Ectodermal cell (in vitro differentiated cells): ENCODE data around the gene ZNF804A.

Experiments used
- H3K27ac ChIP-seq: 2 replicates; pipeline ENCODE4 v1.7.0; 2013; ENCODE audit warnings: mild to moderate bottlenecking, low read depth, low read length; ENCODE audit not compliant: insufficient read depth, poor library complexity, severe bottlenecking
- H3K27me3 ChIP-seq: 2 replicates; pipeline ENCODE4 v1.7.0; 2013; ENCODE audit warnings: mild to moderate bottlenecking, low read length; ENCODE audit not compliant: insufficient read depth, control insufficient read depth, poor library complexity, severe bottlenecking
- H3K36me3 ChIP-seq: one replicate; pipeline ENCODE4 v1.7.0; 2013; ENCODE audit warnings: low read length; ENCODE audit not compliant: control insufficient read depth, insufficient read depth
- H3K4me1 ChIP-seq: one replicate; pipeline ENCODE4 v1.7.0; 2013; ENCODE audit warnings: low read length; ENCODE audit not compliant: control insufficient read depth, insufficient read depth
- H3K4me3 ChIP-seq: 2 replicates; pipeline ENCODE4 v1.7.0; 2013; ENCODE audit warnings: low read depth, low read length, control low read depth; ENCODE audit not compliant: insufficient read depth
- H3K9me3 ChIP-seq: 2 replicates; pipeline ENCODE4 v1.7.0; 2013; ENCODE audit warnings: mild to moderate bottlenecking, low read length, moderate library complexity; ENCODE audit not compliant: control insufficient read depth
- WGBS, 2 experiments: methylation state at CpG; one replicate each; pipeline ENCODE4 v1.1.7; 2013; ENCODE audit warnings: missing lambda C conversion rate in 2 of 2; 5-methylcytosine and 5-hydroxymethylcytosine counted together

Gene ZNF804A

DNA sequence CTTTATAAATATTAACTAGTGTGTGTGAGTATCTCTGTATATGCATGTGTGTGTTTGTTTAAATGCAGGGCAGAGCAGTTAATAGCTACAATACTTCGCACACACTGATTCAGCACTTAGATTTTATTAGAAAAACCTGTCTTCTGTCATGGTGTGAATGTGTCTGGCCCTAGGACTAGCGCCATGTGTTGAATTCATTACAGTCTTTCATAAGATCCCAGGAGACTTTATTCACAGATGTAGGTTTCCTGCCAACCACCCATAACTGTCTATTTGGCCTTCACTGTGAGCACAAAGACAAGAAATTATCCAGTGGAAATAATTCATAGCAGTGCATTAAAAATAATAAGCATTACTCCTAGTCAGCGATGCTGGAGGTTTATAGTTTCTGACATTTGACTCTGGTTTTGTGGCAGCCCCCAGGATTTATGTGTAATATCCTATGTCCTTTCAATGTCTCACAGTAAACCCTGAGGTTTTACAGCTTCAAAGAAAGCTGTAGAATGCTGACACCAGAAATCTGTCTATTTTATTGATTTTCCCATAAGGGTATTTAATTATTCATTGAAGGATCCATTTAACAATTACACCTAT, 93.9 kb downstream of the ZNF804A start:
- no peak overlapping the region for H3K4me3 ChIP-seq
- H3K27me3 ChIP-seq: no peaks in the 10 kb centered on the region
- H3K27ac ChIP-seq: no peak overlapping the region
- H3K9me3 ChIP-seq: no peaks in the 10 kb centered on the region
- H3K4me1 ChIP-seq: no peaks in the 10 kb centered on the region
- H3K36me3 ChIP-seq: no peaks in the 10 kb centered on the region
- 93 to 94% methylated on average over 2 to 3 of the region's 3 CpGs for WGBS, 2 experiments

DNA sequence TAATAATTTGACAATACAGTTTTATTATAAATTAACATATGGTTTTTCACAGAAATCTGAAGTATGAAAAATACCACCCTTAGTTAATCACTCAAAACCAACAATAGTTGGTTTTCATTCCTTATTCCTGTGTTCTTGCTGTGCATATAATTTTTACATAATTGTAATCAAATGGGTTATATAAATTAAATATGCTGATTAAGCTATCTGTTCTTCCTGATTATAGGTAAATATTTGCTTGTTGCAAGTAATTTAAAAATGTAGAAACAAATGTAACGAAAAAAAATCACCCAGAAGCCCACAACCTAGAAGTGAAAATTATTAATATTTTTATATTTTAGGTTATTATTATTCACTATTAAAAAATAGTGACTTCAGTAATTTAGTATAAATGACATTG, 98.3 kb downstream of the ZNF804A start:
- Histone ChIP-seq H3K27me3 (no peaks in the 10 kb centered on the region), H3K27ac (no peak overlapping the region), H3K4me1 (no peaks in the 10 kb centered on the region), H3K4me3 (no peak overlapping the region), H3K36me3 (no peaks in the 10 kb centered on the region), H3K9me3 (no peaks in the 10 kb centered on the region)
- no CpG with 5 or more reads among the region's 1 CpG for WGBS, 2 experiments

DNA sequence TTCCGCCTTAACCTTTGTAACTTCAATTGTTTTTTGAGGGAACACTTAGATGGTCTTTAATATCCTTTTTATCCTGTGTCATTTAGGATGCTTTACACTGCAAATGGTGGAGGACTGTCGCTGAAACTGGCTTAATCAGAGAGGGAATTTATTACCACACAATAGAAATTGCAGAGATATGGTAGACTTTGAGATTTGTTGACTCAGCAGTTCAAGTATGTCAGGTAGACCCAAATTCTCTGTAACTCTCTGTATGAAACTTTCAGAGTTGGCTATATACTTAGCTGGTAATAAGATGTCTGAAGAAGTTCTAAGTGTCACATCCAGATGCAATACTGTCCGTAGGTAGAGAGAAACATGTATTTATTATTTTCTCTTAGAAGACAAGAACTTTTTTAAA, 100.1 kb downstream of the ZNF804A start:
- Histone ChIP-seq H3K27me3 (no peaks in the 10 kb centered on the region), H3K4me3 (no peak overlapping the region), H3K36me3 (no peaks in the 10 kb centered on the region), H3K4me1 (no peaks in the 10 kb centered on the region), H3K27ac (no peak overlapping the region), H3K9me3 (no peaks in the 10 kb centered on the region)
- 87 to 95% methylated on average over 2 to 3 of the region's 3 CpGs for WGBS, 2 experiments

DNA sequence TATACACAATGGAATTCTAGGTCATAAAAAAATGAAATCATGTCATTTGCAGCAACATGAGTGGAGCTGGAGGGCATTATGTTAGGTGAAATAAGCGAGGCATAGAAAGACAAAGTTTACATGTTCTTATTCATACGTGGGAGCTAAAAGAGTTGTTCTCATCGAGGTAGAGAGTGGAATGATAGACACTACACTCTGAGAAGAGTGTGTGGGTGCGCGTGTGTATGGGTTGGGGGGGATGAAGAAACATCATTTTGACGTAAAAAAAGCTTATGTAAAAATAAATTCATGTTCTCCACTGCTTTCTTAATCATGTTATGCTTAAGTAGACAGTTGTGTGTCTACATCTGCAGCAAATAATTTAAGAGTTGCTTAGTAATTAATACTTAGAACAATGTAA, 123.6 kb downstream of the ZNF804A start:
- H3K36me3 ChIP-seq: no peaks in the 10 kb centered on the region
- no peaks in the 10 kb centered on the region for H3K27me3 ChIP-seq
- H3K9me3 ChIP-seq: no peaks in the 10 kb centered on the region
- WGBS, 2 experiments: 95 to 99% methylated on average over 5 to 6 of the region's 6 CpGs
- H3K27ac ChIP-seq: no peak overlapping the region
- no peaks in the 10 kb centered on the region for H3K4me1 ChIP-seq
- no peak overlapping the region for H3K4me3 ChIP-seq

DNA sequence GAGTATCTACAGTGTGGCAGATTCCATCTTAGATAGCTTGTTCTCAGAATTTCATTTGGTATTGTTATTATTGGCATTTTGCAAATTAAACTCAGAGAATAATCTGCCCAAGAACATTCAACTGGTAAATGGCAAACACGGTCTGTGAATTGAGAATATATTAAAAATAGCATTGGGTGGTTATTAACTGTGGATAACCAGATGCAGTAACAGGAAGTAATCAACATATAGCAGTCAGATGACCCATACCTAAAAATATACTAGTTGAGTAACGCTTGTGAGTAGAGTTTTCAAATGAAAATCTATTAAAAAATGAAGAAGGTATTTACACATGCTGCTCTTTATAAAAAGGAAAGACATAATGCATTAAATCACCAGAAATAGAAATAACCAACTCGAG, 129.5 kb downstream of the ZNF804A start:
- Histone ChIP-seq H3K27me3 (no peaks in the 10 kb centered on the region), H3K36me3 (no peaks in the 10 kb centered on the region), H3K9me3 (no peaks in the 10 kb centered on the region), H3K27ac (no peak overlapping the region), H3K4me3 (no peak overlapping the region), H3K4me1 (no peaks in the 10 kb centered on the region)
- 91 to 100% methylated on average over 1 to 2 of the region's 3 CpGs for WGBS, 2 experiments

DNA sequence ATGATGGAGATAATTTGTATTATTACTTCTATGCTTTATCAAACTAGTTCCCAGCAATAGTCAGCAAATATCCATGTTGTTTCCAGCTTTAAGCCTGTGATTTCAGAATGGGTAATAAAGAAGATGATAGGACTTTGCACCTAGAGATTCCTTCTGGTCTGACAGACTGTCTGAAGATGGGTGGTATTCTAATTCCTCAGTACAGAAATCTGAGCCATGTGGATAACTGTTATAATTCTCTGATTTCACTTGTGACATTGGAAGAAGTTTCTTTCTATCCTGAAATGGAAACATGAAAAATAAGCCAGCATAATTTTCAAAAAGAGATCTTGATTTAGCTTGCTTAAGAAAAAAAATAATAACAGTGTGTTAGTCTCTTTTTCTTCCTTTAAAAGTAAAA, 130.1 kb downstream of the ZNF804A start:
- H3K9me3 ChIP-seq: no peaks in the 10 kb centered on the region
- H3K27ac ChIP-seq: no peak overlapping the region
- no peak overlapping the region for H3K4me3 ChIP-seq
- H3K4me1 ChIP-seq: no peaks in the 10 kb centered on the region
- H3K27me3 ChIP-seq: no peaks in the 10 kb centered on the region
- no peaks in the 10 kb centered on the region for H3K36me3 ChIP-seq

DNA sequence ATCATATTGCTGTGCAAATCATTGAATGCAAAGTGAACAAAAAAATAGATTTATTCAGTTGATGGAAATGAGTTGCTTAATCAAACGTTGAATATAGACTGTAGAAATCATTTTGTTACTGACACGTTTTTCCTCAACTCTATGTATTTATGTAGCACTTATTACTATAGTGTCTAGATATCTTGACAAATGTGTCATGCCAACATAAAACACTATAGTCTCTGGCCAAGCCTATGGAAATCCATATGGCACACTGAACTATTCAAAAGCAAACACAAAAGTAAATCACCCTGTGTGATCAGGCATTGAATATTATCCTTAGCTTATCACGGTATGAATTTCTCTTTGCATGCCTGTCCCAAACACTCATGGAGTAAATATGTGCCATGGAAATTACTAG, 131.3 kb downstream of the ZNF804A start:
- Histone ChIP-seq H3K4me3 (no peak overlapping the region), H3K9me3 (no peaks in the 10 kb centered on the region), H3K36me3 (no peaks in the 10 kb centered on the region), H3K4me1 (no peaks in the 10 kb centered on the region), H3K27ac (no peak overlapping the region), H3K27me3 (no peaks in the 10 kb centered on the region)
- WGBS, 2 experiments: 73 to 83% methylated on average over 2 to 3 of the region's 3 CpGs

DNA sequence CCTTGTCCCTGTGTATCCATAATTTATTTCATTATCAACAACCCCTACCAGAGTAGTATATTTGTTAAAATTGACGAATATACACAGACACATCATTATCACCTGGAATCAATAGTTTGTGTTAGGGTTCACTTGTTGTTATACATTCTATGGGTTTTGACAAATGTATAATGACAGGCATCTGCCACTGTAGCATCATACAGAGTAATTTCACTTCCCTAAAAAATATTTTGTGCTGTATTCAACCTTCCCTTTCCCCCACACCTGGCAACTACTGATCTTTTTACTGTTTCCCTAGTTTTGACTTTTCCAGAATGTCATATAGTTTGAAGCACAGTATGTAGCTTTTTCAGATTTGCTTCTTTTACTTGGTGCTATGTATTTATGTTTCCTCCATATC, 132.0 kb downstream of the ZNF804A start:
- no peak overlapping the region for H3K27ac ChIP-seq
- no peak overlapping the region for H3K4me3 ChIP-seq
- H3K9me3 ChIP-seq: no peaks in the 10 kb centered on the region
- WGBS, 2 experiments: no CpG with 5 or more reads among the region's 1 CpG
- H3K27me3 ChIP-seq: no peaks in the 10 kb centered on the region
- H3K36me3 ChIP-seq: no peaks in the 10 kb centered on the region
- no peaks in the 10 kb centered on the region for H3K4me1 ChIP-seq

DNA sequence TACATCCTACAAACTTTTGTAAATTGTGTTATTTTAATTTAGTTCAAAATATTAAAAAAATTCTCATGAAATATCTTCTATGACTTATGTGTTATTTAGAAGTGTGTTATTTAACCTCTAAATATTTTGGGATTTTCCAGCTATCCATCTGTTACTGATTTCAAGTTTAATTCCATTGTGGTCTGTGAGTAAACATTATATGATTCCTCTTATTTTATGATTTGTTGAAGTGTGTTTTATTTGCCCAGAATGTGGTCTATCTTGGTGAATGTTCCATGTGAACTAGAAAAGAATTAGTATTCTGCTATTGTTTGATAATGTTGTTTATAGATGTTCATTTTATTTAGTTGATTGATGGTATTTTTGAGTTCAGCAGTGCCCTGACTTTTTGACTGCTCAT, 136.0 kb downstream of the ZNF804A start:
- Histone ChIP-seq H3K4me1 (no peaks in the 10 kb centered on the region), H3K9me3 (no peaks in the 10 kb centered on the region), H3K4me3 (no peak overlapping the region), H3K27me3 (no peaks in the 10 kb centered on the region), H3K27ac (no peak overlapping the region), H3K36me3 (no peaks in the 10 kb centered on the region)

DNA sequence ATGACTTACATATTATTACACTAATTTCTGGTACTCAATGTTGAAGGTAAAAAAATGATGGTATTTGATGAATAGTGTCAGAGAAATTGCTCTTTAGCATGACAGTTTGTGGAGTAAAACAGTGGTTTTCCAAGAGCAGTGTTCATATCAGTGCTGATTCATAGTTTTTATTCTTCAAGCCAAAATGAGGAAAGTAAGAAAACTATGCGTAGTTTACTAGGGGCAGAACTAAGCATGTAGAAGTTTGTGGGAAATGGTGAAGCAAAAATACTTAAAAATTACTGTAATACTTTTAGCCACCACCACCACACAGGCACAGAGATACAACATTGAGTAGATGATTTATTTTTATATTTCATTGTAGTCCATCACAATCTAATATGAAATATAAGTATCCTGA, 137.3 kb downstream of the ZNF804A start:
- no peaks in the 10 kb centered on the region for H3K9me3 ChIP-seq
- no peak overlapping the region for H3K27ac ChIP-seq
- no peak overlapping the region for H3K4me3 ChIP-seq
- H3K36me3 ChIP-seq: no peaks in the 10 kb centered on the region
- 100% methylated on average over 1 of the region's 1 CpG for WGBS, 2 experiments
- H3K27me3 ChIP-seq: no peaks in the 10 kb centered on the region
- no peaks in the 10 kb centered on the region for H3K4me1 ChIP-seq

DNA sequence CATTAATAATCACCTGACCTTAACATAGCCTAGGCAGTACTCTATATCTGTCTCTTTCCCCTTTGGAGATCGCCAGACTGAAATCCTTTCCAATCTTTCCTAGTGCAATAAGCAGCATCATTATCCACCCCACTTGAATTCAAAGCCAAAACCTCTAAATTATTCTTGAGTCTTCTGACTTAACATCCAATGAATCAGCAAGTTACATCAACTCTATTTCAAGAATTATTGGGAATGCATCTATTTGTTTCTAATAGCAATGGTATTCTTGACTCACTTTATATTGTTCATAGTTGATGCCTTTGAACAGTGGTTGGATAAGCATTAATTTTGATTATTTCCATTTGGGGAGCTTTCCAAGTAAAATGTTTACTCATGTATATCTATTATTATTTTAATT, 144.8 kb downstream of the ZNF804A start:
- 92 to 95% methylated on average over 1 of the region's 1 CpG for whole genome bisulfite sequencing, 2 experiments

More for the DNA sequence above, 144.8 kb downstream of the ZNF804A start:
- Histone ChIP-seq H3K4me3 (no peak overlapping the region), H3K36me3 (no peaks in the 10 kb centered on the region), H3K27me3 (no peaks in the 10 kb centered on the region), H3K4me1 (no peaks in the 10 kb centered on the region), H3K9me3 (no peaks in the 10 kb centered on the region), H3K27ac (no peak overlapping the region)
